ENCODE measurements around the gene RASGEF1B.

The RASGEF1B gene

GRCh38 chr4:81457345-81457744 is 14.4 kb downstream of the RASGEF1B start:
- H3K4me3 ChIP-seq (ENCODE audit: low read depth, low read length) = no peak overlapping the region
- TF ChIP-seq CTCF (conservative IDR thresholded peaks at IDR 0.05; ENCODE audit: low read depth, low read length) = no peak
- DNase-seq (ENCODE audit: low read depth) = no peak

GRCh38 chr4:81455897-81456296 is 15.8 kb downstream of the RASGEF1B start:
- DNase-seq (ENCODE audit: low read depth) = no peak
- no peak for TF ChIP-seq CTCF (conservative IDR thresholded peaks at IDR 0.05; ENCODE audit: low read depth, low read length)
- H3K4me3 ChIP-seq (ENCODE audit: low read depth, low read length) = no peak overlapping the region

- TF ChIP-seq CTCF (conservative IDR thresholded peaks at IDR 0.05; ENCODE audit: low read depth, low read length) = no peak
- no peak for DNase-seq (ENCODE audit: low read depth)
- no peak overlapping the region for H3K4me3 ChIP-seq (ENCODE audit: low read depth, low read length)
These were observed 16.8 kb downstream of the RASGEF1B start for GRCh38 chr4:81454948-81455347.

- no peak for TF ChIP-seq CTCF (conservative IDR thresholded peaks at IDR 0.05; ENCODE audit: low read depth, low read length)
- no peak overlapping the region for H3K4me3 ChIP-seq (ENCODE audit: low read depth, low read length)
- no peak for DNase-seq (ENCODE audit: low read depth)
These were observed 17.2 kb downstream of the RASGEF1B start for GRCh38 chr4:81454499-81454898.

GRCh38 chr4:81453024-81453423 is 18.7 kb downstream of the RASGEF1B start:
- no peak overlapping the region for H3K4me3 ChIP-seq (ENCODE audit: low read depth, low read length)
- TF ChIP-seq CTCF (conservative IDR thresholded peaks at IDR 0.05; ENCODE audit: low read depth, low read length) = no peak
- DNase-seq (ENCODE audit: low read depth) = no peak

- TF ChIP-seq CTCF (conservative IDR thresholded peaks at IDR 0.05; ENCODE audit: low read depth, low read length) = no peak
- peak; percentile 39 for DNase-seq (ENCODE audit: low read depth)
- H3K4me3 ChIP-seq (ENCODE audit: low read depth, low read length) = no peak overlapping the region
These were observed 19.2 kb downstream of the RASGEF1B start for GRCh38 chr4:81452452-81453006.

- H3K4me3 ChIP-seq (ENCODE audit: low read depth, low read length) = no peak overlapping the region
- no peak for TF ChIP-seq CTCF (conservative IDR thresholded peaks at IDR 0.05; ENCODE audit: low read depth, low read length)
- no peak for DNase-seq (ENCODE audit: low read depth)
These were observed 22.7 kb downstream of the RASGEF1B start for GRCh38 chr4:81449015-81449414.

All from choroid plexus epithelial cell (primary cell).